GM21786 (cell line): ENCODE data around the gene TRIM34.
A peak's percentile ranks its signal among the peaks of the same experiment; 100 is the strongest.
"Not testable (repeated sequence)": the region's sequence is repeated elsewhere in the genome, so short reads cannot be mapped to it uniquely, and the experiment has no call there.

Experiments used
- ATAC-seq: cut with Tn5 transposase; IDR thresholded peaks from one replicate; pipeline ENCODE4 v1.9.1; 2021; ENCODE audit not compliant: unreplicated experiment

Gene TRIM34

DNA sequence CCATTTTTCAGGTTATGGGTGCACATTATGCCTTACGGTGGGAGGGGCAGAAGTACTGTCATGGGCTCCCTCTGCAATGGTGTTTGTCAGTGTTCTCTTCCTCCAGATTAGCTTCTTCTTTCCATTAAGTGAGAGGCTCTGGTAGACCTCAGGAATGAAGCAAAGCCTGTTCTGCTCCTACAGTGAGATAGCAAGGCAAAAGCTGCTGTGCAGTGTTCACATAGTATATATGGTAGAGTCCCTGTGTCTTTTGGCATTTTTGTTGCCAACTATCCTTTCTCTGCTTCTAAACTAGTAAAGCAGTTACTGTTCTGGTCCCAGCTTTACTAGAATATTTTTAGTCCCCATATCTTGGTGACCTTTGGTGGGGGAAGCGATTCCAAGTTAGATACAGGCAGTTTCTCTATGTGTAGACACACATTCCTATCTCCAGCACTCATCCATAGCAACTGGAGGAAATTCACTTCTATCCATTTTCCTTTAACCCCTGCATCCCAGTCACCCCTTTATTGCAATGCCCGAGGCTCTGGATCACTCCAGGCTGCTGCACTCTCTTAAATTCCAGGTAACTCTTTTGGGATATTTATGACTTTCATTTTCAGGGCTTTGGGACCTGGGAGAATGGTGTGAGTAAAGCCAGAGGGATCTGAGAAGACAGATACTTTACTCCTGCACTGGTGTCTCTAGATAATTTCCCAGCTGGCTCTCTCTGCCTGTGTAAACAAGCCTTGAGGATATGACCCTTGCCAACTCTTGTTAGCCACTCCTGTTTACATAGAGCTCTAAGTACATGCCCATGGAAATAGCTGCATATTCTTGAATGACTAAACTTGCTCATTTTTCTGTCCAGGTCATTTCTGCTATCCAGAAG is 3.9 kb upstream of the TRIM34 start:
- ATAC-seq: no peak

DNA sequence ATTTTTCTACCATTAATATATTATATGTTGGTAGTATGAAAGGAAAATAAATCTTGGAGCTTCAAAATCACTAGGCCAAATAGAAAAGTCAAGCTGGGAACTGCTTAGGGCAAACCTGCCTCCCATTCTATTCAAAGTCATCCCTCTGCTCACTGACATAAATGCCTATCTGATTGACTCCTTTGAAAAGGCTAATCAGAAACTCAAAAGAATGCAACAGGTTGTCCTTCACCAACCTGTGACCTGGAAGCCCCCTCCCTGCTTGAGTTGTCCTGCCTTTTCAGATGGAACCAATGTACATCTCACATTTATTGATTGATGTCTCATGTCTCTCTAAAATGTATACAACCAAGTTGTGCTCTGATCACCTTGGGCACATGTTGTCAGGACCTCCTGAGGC is 3.2 kb upstream of the TRIM34 start:
- no peak for ATAC-seq

DNA sequence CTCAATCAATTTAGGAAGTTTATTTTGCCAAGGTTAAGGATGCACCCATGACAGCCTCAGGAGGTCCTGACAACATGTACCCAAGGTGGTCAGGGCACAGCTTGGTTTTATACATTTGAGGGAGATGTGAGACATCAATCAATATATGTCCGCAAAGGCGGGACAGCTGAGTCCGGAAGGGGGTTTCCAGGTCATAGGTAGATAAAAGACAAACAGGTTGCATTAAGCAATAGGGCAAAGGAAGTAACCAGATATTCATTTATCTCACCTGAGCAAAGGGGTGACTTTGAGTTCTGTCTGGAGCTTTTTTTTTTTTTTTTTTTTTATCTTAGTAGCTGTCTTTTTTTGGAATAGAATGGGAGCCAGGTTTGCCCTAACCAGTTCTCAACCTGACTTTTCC is 2.0 kb upstream of the TRIM34 start:
- no peak for ATAC-seq

DNA sequence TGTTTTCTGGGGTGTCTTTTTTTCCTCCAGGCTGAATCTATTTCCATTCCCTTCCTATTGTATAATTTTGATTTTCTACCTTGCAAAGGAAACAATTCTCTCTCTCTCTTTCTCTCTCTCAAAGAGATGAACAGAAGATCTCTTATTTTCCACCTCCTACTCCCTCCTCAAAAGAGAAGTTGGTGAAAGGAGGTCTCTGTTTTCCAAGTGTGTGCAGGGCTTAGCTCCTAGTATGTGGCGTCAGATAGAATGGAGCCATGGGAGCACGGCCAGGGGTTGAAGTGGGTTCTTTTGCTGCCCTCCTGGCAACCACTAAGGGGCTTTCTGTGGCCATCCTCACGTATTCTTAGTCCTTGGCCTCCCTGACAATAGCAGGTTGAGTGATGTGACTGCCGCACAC is 480 bp downstream of the TRIM34 start:
- no peak for ATAC-seq

DNA sequence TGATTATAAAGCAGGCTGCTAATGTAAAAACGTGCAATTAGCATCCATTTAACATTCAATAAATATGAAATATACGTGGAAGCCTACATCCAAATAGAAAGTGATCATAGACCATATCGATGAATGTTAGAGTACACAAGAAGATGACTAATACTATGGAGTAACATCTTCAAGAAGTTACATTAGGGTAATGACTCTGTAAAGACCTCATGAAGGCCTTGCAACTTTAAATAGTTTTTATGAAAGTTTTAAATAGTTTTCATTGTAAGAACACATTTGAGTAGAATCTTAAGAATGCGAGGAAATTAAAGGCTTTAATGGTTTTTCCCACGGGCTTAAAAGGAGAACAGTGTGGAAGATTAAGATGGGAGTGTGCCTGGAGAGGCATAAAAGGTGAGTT is 1.4 kb downstream of the TRIM34 start:
- no peak for ATAC-seq

DNA sequence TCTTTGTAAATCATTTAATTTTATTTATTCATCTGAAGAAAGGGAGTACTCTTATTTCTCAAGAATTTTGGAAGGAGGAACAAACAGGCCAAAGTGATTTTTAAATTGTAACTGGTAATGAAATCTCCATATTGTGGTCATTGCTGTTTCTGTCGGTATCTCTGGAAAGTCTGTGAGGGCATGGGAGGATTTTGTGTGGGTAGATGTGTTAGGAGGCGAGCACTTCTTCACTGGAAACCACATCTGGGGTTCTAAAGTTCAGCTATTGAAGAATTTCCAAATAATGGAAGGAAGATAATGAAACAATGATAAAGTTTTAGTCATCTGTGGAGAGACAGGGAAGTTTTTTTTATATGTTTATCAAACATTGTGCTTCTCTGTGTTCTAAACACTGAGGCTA is 6.6 kb downstream of the TRIM34 start:
- peak; percentile 12 for ATAC-seq

DNA sequence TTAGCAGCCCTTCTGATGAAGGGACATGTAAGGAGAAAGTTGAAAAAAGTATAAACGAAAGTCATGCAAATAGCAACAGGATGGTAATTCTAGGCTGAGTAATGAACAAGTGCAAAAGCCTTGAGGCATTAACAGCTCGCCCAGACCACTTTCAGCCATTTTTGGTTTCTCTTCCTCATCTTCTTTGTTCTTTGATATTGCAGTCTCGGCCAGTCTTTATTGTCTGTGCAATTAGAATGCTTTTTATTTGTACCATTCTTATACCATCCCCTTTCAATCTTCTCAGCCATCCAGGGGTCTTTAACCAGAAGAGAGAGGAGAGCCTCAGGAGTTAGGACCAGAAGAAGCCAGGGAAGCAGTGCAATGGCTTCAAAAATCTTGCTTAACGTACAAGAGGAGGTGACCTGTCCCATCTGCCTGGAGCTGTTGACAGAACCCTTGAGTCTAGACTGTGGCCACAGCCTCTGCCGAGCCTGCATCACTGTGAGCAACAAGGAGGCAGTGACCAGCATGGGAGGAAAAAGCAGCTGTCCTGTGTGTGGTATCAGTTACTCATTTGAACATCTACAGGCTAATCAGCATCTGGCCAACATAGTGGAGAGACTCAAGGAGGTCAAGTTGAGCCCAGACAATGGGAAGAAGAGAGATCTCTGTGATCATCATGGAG is 7.3 kb downstream of the TRIM34 start:
- peak; percentile 94 for ATAC-seq

DNA sequence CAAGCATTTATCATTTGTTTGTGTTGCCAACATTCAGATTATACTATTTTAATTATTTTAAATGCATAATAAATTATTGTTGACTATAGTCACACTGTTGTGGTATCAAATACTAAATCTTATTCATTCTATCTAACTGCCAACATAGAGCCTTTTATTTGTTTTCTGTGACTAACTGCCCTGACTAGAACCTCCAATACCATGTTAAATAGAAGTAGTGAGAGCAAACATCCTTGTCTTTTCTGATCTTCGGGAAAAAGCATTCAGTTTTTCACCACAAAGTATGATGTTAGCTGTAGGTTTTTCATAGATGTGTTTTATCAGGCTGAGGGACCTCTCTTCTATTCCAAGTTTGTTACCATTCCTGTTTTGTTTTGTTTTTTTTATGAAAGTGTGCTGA is 15.2 kb downstream of the TRIM34 start:
- ATAC-seq: no peak

DNA sequence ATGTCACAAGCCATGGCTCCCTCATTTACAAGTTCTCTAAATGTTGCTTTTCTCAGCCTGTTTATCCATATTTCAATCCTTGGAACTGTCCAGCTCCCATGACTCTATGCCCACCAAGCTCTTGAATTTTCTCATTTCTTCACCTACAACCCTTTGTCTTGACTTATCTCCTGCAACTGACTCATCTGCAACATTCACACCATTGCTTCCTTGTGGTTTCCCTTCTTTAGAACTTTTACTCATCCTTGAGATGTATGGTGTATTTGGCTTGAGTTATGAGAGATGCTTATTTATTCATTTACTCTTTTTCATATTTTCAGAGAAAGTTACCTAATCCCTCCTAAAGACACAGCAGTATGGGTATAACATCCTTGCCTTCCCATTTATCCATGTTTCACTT is 18.8 kb downstream of the TRIM34 start:
- no peak for ATAC-seq

DNA sequence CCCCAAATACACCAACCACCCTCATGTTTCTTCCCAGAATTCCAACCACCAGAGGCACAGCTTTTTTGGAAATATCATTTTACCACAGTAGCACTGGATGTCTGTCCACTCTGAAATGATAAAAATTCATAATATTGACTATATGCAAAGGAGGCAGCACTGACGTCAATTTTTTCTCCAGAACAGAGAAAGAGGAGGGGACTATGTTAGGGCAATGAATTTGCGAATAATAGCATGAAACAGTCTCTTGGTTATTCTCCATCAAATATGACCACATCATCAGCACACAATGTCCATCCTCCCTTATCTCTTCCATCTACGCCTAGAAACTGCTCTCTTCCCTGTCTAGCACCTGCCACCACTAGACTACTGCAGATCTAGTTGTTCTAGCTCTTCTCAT is 21.3 kb downstream of the TRIM34 start:
- ATAC-seq: no peak

DNA sequence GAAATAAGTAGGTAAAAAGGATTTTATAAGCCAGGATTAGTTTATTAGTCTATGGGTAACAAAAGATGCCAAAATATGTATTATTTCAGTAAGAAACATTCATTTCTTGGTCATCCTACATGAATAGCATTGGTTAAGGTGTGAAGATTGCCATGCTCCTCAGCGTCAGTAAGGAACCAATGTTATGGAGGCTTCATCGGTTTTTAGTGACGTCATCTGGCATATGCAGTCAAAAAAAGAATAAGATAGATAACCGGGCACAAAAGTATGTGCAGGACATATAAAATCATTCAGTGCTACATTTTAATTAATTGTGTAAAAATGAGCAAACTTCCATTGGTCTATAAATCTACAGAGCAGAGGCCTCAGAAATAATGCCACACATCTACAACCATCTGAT is 30.7 kb downstream of the TRIM34 start:
- ATAC-seq: no peak

DNA sequence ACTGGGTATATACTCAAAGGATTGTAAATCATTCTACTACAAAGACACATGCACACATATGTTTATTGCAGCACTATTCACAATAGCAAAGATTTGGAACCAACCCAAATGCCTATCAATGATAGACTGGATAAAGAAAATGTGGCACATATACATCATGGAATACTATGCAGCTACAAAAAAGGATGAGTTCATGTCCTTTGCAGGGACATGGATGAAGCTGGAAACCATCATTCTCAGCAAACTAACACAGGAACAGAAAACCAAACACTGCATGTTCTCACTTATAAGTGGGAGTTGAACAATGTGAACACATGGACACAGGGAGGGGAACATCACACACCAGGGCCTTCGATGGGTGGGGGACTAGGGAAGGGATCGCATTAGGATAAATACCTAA is 32.2 kb downstream of the TRIM34 start:
- ATAC-seq: not testable (repeated sequence)

DNA sequence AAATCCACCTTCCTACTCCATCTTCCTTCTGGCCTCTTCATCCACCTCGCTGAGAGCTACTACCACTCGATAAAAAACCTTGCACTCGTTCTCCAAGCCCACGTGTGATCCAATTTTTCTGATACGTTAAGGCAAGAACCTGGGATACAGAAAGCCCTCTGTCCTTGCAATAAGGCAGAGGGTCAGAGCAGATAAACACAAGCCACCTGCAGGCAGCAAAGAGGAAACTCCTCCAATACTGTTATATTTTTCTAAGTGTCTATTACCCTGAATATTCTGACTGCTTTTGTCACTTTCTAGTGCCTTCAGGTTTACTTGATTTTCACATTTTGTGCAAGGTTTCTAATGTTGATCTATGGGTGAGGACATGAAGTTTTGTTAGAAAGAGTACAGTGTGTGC is 33.5 kb downstream of the TRIM34 start:
- no peak for ATAC-seq

DNA sequence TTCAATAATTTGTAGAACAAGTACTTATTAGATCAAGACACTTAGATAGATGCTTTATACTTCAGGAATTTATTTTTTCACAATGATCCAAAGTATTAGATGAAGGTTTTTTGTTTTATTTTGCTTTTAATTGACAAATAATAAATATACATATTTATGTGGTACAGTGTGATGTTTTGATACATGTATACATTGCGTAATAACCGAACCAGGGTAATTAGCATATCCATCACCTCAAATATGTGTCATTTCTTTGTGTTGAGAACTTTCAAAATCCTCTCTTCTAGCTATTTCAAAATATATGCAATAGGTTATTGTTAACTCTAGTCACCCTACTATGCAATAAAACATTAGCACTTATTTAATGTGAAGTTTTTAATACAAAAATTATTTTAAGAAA is 38.7 kb downstream of the TRIM34 start:
- ATAC-seq: no peak

DNA sequence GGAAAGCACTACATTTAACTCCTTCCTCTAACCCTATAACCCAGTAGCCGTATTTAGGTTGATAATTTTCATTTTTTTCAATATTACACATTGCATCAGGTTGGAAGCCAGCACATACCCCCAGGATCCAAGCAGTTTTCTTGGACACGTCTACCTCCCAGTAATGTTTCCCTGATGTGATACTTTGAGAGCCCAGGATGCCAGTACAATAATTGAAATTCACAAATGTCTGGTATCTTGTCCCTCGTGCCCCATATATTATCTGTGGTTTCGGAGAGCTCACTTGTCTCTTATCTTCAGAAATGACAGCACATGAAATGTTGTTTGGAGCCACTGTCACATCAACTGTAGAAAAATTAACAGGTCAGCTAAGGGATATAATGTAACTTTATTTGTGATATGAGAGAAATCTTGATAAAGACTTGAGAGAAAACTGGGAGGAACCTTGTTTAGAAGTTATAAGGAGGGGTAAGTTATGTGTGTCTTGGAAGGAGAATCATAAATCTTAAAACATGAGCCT is 40.3 kb downstream of the TRIM34 start:
- no peak for ATAC-seq

DNA sequence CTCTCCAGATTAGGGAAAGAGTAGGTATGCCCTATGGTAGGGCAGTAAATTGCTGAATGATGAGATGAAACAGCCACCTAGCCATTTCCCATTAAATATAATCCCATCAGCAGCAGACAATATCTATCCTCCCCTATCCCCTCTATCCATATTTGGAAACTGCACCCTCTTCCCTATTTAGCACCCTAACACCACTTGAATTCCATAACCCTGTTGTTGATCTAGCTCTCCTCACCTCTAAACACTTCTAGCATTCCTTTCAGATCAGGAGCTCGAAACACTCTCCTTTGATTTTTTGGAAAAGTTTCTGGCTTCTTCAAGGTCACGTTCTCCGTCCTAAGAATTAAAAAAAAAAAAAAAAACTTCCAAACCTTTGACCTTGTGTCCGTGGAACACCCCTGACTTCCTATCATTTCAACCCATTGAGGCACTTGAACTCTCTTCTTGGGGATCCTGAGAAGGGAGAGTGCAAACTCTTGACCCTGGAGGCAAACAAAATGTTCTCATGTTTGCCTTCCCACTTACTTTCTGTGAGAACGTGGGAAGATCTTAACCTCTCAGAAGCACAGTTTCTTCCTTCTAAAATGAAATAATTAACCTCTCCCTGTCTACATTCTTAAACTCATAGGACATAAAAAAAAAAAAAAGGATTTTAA is 41.1 kb downstream of the TRIM34 start:
- ATAC-seq: no peak

DNA sequence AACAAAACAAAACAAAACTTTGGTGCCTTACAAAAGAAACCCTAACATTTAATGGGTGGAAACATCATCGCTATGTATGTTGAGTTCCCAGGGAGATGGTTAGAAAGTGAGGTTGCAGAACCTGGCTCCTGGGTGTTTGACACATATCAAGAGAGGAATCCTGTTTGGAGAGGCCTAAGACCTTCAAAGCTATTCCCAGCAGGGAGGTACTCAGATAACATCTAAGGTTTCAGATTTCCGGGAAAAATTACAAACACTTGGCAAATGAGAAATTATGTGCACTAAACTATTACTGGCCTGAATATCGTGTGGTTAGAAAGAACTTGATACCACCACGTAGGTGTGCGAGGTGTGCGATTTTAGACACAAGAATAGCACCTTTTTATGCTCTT is 41.6 kb downstream of the TRIM34 start:
- ATAC-seq: no peak

DNA sequence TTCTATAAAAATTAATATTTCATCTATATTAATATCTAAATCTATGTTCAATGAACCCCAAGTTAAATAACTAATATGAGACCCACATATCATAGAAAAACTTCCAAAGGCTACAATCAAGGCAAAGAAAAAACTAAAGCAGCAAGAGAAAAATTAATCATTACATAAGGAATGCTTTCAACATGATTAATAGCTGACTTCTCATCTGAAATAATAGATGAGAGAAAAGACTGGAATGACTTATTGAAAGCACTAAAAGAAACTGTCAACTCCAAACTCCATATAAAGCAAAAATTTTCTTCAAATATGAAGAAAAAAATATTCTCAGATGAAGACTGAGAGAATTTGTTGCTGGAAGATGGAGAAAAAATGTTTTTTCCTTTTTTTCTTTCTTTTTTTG is 47.0 kb downstream of the TRIM34 start:
- no peak for ATAC-seq

DNA sequence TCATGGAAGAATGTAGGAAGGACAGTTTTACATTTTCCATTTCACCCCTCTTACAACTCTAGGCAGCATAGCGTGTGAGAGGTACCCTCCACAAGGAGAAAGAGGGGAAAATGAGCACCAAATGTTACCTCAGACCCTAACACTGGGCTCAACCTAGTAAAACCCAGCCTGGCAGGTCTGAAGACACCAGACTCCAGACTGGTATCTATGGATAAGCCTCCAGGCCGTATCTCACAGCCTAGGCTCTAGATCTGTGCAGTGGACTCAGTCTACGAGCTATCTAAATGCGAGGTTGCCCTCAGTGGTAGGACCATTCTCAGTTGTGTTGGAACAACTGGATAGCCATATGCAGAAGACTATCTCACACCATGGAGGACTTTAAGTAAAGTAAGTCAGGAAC is 49.6 kb downstream of the TRIM34 start:
- ATAC-seq: no peak

DNA sequence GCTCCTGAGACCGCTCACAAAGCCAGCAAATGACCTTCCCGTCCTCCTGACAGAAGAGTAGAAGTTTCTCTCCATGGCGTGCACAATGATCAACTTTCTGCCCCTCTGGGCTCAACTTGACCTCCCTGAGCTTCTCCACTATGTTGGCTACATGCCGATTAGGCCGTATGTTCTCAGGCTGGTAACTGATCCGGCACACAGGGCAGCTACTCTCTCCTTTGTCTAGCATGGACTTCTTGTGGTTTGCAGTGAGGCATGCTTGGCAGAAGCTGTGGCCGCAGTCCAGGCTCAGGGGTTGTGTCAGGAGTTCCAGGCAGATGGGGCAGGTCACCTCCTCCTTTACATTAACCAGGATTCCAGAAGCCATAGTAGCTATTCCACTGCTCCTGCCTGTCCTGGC is 55.0 kb downstream of the TRIM34 start:
- no peak for ATAC-seq

DNA sequence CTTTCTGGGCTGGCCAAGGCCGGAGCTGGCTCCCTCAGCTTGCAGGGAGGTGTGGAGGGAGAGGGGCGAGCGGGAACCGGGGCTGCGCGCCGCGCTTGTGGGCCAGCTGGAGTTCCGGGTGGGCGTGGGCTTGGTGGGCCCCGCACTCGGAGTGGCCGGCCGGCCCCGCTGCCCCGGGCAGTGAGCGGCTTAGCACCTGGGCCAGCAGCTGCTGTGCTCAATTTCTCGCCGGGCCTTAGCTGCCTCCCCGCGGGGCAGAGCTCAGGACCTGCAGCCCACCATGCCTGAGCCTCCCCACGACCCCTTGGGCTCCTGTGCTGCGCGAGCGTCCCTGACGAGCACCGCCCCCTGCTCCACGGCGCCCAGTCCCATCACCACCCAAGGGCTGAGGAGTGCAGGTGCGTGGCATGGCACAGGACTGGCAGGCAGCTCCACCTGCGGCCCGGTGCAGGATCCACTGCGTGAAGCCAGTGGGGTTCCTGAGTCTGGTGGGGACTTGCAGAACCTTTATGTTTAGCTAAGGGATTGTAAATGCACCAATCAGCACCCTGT is 58.2 kb downstream of the TRIM34 start:
- ATAC-seq: not testable (repeated sequence)

DNA sequence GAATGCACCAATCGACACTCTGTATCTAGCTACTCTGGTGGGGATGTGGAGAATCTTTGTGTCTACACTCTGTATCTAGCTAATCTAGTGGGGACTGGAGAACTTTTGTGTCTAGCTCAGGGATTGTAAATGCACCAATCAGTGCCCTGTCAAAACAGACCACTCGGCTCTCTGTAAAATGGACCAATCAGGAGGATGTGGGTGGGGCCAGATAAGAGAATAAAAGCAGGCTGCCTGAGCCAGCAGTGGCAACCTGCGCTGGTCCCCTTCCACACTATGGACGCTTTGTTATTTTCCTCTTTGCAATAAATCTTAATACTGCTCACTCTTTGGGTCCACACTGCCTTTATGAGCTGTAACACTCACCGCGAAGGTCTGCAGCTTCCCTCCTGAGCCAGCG is 58.8 kb downstream of the TRIM34 start:
- not testable (repeated sequence) for ATAC-seq
